ENCODE data around the gene DGAT2. TPM values are rescaled to one million over a fixed set of nuclear protein-coding genes. Genes with fewer than 3 reads are reported as not detected.

The DGAT2 gene
- total RNA-seq, 1 donor from 2014 or later = 1.7 TPM

DNA sequence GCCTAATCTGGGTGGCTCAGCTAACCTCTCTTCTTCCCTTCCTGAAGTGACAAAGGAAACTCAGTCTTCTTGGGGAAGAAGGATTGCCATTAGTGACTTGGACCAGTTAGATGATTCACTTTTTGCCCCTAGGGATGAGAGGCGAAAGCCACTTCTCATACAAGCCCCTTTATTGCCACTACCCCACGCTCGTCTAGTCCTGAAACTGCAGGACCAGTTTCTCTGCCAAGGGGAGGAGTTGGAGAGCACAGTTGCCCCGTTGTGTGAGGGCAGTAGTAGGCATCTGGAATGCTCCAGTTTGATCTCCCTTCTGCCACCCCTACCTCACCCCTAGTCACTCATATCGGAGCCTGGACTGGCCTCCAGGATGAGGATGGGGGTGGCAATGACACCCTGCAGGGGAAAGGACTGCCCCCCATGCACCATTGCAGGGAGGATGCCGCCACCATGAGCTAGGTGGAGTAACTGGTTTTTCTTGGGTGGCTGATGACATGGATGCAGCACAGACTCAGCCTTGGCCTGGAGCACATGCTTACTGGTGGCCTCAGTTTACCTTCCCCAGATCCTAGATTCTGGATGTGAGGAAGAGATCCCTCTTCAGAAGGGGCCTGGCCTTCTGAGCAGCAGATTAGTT is 32.3 kb downstream of the DGAT2 start:
- DNase-seq (ENCODE audit: low spot score) = no peak

DNA sequence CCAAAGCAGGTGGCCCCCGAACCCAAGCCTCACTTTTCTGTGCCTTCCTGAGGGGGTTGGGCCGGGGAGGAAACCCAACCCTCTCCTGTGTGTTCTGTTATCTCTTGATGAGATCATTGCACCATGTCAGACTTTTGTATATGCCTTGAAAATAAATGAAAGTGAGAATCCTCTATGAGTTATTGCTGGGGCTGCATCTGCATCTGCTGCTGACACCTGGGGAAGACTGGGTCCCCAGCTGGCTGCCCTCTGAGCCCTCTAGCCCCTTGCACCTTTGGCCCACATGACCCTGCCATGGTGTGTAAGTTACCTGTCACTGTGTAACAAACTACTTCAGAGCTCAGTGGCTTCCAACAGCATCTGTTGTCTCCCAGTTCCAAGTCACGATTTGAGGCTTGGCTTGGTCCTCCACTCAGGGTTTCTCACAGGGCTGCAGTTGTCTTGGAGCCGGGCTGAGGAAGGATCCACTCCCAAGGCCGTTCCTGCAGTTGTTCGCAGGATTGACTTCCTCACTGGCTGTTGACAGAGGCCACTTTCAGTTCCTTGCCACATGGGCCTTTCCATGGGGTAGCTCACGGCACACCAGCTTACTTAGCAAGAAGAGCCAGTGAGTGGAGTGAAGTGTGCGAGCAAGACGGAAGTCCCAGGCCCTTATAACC is 32.9 kb downstream of the DGAT2 start:
- no peak for DNase-seq (ENCODE audit: low spot score)

DNA sequence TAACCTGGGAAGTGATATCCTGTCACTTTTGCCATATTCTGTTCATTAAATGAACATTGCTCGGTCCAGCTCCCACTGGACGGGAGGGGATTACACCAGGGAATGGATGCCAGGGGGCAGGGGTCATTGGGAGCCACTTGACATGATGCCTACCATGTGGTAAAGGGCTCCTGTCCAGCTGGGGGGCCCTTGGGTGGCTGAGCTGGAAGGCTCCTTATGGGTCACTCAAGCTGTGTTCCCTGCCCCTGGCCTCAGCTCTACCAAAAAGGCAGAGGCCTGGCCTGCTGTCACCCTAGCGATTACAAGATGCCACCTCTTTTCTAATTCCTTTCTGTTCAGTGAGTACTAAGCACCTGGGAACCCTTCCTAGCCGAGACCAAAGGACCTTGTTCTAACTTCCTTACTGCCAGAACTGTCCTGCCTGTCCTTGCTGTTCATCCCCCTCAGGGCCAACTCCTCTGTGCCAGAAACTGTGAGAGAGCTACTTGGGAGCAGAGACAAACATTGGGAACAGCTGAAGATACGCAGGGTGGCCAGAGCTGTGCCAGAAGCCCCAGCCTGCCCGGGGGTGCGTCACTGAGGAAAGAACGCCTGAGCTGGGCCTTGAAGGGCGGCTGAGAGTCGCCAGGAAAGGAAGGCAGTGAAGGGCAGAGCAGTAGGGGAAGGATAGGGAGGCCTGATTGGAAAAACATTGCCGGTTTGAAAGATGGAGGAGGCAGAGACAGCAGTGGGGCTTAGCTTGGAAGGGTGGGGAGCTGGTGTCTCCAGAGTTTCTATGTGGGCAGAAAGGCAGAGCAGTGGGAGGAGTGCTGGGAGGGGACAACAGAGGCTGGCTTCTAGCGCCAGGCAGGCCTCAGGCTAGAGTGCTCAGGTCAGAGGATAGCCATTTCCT is 33.7 kb downstream of the DGAT2 start:
- no peak for DNase-seq (ENCODE audit: low spot score)

DNA sequence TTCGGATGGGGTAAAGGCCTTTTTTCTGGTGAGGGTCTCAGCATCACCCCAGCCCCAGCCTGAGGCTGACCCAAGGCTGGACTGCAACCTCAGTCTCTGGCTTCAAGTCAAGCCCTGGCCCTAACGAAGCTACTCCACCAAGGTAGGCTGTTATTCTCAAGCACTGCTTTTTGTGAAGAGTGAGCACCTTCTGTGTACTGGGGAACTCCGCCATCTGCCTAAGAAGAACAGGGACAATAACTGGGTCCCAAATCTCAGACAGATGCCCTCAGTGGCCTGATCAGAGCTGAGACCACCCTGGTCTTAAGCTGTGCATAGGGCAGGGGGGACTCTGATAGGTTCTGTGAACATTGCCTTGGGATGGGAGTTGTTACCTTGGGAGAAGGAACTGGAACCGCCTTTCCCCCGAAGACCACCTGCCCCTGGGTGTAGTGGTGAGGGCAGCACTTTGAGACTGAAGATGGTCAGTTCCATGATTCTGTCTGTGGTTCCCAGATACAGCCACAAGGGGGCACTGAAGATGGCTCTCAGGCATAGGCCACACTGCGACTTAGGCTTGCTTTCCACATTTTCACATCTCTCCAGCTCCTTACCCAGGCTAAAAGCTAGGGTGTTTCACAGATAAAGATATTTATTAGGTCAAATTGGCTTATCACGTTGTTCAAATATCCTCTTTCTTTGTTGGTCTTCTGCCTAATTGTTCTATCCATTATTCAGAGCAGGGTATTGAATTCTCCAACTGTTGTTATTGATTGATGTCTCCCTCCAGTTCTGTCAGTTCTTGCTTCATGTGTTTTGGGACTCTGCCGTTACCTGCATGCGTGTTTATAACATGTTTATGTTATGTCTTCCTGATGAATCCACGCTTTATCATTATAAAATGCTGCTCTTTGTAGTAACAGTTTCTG is 34.6 kb downstream of the DGAT2 start:
- peak; percentile 70 for DNase-seq (ENCODE audit: low spot score)

DNA sequence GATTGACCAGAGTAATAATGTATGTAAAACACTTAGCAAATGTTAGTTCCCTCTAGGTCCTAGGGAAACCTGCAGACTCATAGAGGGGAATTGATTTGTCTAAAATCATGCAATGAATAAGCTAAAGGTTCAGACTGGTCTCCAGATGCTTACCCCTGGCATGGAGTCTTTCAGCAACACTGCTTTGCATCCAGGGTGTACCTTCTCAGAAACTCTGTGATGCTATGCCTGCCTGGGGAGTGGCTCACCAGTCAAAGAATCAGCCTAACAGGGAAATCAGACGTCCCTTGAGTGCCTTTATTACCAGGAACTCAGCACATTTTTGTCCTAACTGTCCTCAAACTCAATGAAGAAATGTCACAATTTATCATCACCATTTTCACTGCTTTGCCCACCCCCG is 40.5 kb downstream of the DGAT2 start:
- no peak for DNase-seq (ENCODE audit: low spot score)

DNA sequence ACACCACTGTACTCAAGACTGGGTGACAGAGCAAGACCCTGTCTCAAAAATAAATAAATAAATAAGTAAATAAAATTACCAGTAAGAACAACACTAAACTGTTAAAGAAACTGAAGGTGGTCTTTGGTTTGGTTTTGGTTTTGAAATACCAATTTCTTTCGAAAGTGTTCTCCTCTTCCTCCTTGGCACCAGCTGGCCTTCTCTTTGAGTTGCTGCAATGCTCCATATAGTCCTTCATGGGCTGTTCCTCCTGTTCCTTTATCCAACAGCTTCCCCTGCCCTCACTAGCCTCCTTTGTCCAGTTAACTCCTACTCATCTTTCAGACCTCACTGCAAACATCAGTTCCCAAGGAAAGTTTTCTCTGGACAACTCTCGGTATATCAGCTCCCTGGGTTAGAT is 41.4 kb downstream of the DGAT2 start:
- DNase-seq (ENCODE audit: low spot score) = no peak

DNA sequence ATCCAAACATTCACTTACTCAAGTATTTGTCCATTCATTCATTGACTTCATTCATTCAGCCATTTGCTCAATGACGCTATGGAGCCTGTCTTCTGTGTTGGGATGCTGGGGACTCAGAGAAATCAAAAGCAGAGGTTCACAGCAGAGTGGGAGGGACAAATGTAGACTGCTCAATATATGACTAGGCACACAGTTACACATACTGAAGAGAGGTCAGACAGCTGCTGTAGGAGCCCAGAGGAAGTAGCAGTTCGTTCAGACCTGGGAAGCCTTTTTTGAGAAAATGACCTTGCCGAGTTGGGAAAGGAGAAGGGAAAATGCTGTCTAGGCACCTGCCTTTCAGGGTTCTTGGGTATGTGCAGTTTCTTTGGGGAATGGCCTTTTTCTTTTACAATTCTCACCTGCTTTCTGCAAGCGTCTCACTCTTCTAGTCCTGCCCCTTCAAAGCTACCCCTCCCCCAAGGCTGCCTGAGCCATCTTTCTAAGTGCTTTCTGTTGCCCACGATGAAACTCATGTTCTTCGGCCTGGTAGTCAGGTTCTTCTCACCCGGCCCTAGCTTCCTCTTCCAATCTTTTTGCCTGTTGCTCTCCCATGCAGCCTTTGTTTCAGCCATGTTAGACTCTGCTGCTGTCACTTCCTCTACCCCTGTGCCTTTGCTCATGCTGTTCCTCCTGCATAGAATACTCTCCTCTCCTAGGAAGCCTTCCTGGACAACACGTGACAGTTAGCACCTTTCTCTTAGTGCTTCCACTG is 42.2 kb downstream of the DGAT2 start:
- DNase-seq (ENCODE audit: low spot score) = no peak

DNA sequence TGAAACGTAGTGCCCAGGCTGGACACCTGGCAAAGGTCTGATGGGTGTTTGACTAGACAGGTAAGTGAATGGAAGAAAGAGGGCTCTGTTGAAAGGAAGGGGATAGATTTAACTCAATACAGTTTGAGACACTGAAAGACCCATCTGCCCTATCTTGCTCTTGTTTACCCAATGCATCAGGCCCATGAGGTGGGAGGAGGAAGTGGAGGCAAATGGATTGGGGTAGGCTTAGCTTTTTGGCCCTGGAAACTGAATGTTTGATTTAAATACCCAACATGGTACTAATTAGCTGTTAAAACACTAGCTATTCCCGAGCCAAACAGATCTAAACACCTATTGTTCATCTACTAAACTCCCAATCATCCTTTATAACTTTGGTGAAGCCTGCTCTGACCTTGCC is 42.9 kb downstream of the DGAT2 start:
- DNase-seq (ENCODE audit: low spot score) = no peak

DNA sequence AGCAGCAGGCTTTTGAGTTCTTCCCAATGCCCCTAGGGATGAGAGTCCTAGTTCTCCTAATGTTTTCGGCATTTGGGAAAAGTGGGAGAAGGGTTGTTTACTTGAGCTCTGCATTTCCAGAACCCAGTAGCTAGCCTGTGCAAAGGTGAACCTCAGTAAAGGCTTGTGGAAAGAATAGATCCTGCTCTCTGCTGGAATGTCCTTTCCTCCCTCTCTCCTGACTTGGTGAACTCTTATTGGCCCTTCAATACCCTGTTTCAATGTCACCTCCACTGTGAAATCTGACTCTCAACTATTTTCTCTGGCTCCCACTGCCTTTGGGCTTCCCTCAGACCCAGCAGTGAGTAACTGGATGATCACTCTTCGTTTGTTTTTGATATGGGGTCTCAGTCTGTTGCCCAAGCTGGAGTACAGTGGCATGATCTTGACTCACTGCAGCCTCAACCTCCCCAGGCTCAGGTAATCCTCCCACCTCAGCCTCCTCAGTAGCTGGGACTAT is 44.0 kb downstream of the DGAT2 start:
- DNase-seq (ENCODE audit: low spot score) = no peak

DNA sequence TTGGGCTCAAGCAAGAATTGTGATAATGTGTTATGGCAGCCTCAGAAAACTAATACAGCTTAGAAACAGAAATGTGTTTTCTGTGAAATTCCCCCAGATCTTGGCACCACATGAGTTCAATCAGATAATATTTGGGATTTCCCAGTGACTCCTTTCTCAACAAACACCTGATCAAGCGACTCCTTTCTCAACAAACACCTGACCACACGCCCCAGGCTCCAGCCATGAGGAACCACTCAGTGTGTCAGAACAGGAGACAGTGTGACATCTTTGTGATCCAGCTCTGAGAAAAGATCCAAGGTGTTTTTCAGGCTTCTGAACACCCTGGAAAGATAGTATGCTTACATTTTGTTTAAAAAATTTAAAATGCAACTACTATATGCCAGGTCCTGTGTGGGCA is 44.5 kb downstream of the DGAT2 start:
- DNase-seq (ENCODE audit: low spot score) = no peak

DNA sequence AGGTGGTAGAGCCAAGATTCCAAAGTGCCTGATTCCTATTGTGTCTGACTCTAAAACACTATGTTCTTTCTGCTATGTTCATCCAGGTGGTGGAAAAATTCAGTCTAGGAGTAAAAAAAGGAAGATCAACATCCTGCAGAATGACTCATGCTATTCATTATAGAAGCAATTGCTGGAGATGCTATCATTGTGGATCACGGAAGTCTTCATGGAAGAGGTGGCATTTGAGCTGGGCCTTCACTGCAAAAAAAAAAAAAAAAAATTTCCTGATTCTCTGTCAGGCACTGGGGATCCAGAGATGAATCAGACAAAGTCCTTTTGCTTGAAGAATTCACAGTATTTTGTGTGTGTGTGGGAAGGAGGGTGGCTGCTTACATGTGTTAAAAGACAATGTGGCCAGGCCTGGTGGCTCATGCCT is 45.1 kb downstream of the DGAT2 start:
- no peak for DNase-seq (ENCODE audit: low spot score)

DNA sequence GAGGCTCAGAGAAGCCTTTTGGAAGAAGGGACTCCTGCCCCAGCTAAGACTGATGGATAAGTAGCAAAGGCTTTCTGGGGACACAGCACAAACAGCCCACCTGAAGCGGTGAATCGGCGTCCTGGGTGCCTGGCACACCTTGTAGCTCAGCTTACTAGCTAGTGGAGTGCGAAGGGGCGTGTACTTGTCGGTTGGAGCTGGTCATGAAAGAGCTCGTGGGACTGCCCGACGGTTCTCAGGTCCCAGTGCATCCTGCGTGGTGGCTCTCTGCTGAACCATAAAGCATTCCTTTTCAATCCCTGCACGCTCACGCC is 45.7 kb downstream of the DGAT2 start:
- DNase-seq (ENCODE audit: low spot score) = no peak

DNA sequence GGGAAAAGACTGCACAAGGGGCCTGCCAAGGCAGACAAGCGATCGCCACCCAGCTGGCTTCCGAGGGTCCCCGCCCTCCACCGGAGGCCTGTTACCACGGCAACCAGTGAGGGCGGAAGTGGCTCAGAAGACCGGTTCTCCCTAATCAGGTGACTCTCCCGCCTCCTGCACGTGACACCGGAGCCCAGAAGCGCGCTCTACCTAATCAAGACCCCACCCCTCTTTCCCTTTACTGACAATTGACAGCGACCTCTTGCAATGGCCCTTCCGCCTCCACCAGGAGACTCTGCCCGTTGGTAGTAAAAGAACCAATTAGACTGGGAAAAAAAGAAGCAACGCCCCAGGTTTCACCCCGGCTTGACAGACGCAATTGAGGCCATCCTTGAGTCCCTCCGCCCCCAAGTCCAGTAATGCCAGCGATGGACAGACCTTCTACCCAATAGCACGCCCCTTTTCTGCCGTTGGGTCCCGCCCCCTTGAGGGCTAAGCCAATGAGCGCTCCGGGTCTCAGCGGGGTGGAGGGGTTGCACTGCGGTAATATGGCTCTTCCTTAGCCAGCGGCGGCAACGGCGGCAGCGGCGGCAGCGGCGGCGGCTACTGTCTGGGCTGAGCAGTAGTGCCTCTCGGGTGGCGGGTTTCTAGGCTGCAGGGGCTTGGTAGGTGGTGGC is 46.2 kb downstream of the DGAT2 start, which contains the start of gene UVRAG:
Gene UVRAG, plus strand, starts transcription at position 534 of the 668 bp plus-strand sequence. CDS start 198 bp downstream, outside the sequence.
- peak; percentile 100 for DNase-seq (ENCODE audit: low spot score)

DNA sequence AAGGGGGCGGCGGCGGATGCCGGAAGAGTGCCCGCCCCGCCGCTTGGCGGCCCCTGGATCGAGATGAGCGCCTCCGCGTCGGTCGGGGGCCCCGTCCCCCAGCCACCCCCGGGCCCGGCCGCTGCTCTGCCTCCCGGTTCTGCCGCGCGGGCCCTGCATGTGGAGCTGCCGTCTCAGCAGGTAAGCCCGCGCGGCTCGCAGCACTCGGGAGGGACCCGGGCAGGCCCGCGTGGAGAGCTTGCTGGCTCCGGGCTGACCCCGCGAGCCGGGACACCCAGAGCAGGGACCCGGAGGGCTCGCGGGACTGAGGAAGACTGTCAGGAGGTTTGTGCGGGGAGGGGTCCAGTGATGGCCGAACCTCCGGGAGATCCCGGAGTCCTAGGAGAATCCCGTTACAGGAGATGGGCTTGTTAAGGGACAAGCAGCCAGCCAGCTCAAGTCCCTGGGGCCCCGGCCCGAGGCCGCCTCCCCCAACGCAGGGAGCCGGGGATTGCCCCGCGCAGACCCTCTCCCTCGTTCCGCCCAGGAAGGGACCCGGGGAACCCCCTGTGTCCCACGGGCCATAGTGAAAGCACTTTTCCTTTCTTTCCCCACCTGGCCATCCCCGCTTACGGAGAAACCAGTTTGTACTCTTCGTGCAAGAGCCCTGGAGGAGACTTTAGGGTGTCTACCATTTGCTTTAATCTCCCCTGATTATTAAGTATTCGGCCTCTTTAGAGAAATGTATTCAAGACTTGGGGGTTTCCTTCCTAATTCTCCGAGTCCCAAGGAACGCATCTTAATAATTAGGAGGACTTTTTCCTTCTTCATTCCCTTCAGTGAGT is 47.0 kb downstream of the DGAT2 start:
- DNase-seq (ENCODE audit: low spot score) = no peak

DNA sequence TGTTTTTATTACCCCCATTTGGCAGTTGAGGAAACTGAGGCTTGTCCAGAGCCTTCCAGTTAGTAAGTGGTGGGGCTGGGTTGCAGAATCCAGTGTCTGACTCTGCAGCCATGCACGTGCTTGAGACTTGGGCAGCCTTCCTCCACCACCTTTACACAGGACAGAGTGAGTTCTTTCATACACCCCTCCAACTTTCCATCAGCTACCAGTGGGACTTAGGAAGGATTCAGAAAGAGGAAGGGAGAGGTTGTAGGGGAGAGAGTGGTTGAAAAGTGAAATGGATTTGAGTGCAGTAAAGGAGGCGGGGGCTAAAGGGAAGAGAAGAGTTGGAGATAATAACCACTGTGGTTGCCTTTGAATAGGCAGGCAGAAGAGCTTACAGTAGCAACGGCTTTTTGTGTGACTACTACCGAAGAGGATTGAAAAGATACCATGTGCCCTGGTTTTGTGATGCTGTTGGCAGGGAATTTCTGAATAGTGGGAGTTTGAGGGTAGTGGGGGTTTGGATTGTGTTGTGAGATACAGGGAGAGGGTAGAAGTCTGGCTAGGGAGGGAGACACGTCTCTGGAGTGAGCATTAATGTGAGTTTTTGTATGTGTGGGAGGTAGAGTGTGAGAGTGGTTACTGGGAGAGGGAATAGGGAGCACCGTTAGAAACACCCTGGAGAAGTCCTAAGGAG is 48.1 kb downstream of the DGAT2 start:
- DNase-seq (ENCODE audit: low spot score) = peak; percentile 16

DNA sequence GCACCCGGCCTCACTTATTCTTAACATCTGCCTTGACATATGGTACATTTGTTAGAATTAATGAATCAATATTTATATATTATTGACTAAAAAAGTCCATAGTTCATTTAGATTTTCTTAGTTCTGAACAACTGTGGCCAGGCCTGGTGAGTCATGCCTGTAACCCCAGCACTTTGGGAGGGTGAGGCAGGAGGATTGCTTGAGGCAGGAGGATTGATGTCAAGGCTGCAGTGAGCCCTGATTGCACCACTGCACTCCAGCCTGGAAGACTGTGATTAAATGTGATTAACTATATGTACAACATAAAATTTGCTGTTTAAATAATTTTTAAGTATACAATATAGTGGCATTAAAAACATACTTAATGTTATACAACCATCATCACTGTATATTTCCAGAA is 52.1 kb downstream of the DGAT2 start:
- no peak for DNase-seq (ENCODE audit: low spot score)

DNA sequence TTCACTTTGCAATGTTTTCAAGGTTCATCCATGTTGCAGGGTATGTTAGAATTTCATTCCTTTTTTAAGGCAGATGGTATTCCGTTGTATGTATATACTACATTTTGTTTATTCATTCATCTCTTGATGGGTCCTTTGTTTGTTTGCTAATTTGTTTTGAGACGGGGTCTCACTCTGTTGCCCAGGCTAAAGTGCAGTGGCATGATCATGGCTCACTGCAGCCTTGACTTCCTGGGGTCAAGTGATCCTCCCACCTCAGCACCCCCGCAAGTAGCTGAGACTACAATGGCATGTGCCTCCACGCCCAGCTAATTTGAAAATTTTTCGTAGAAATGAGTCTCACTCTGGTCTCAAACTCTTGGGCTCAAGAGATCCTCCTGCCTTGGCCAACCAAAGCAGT is 52.6 kb downstream of the DGAT2 start:
- DNase-seq (ENCODE audit: low spot score) = no peak

DNA sequence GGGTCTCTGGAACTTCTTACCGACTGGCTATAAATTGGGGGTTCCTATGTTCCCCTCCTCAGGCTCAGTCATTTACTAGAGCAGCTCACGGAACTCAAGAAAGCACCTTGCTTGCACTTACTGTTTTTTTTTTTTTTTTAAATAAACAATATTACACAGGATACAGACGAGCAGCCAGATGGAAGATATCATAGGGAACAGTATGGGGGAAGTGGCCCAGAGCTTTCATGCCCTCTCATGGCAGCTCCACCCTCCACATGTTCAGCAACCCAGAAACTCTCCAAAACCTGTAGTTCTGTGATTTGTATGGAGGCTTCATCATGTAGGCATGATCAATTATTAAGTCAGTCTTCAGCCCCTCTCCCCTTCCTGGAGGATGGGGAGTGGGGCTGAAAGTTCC is 54.0 kb downstream of the DGAT2 start:
- DNase-seq (ENCODE audit: low spot score) = no peak

DNA sequence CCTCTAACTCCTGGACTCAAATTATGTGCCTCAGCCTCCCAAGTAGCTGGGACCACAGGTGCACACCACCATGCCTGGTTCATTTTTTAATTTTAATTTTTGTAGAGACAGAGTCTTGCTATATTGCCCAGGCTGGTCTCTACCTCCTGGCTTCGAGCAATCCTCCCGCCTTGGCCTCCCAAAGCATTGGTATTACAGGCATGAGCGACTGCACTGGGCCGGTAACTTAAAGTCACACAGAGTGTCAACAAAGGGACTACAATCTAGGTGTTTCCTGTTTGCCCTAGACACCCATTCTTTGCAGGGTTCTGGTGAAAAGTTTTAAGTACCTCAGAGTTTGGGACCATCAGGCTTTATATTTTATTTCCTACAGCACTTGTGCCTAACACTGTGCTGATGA is 54.8 kb downstream of the DGAT2 start:
- no peak for DNase-seq (ENCODE audit: low spot score)
